ENCODE data around the gene TIE1. TPM values are rescaled to one million over a fixed set of nuclear protein-coding genes. Genes with fewer than 3 reads are reported as not detected.

The TIE1 gene
- total RNA-seq, 1 experiment from 2014 or later = 0.11 TPM

DNA sequence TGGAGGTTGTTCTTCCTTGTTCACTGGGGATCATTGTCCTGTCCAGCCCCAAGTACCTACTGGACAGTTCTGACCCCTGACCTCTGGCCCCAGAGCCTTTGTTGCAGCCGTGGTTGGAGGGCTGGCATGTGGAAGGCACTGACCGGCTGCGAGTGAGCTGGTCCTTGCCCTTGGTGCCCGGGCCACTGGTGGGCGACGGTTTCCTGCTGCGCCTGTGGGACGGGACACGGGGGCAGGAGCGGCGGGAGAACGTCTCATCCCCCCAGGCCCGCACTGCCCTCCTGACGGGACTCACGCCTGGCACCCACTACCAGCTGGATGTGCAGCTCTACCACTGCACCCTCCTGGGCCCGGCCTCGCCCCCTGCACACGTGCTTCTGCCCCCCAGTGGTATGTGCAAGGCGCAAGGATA is 11.4 kb downstream of the TIE1 start:
- DNase-seq (ENCODE audit: low read depth) = no peak

DNA sequence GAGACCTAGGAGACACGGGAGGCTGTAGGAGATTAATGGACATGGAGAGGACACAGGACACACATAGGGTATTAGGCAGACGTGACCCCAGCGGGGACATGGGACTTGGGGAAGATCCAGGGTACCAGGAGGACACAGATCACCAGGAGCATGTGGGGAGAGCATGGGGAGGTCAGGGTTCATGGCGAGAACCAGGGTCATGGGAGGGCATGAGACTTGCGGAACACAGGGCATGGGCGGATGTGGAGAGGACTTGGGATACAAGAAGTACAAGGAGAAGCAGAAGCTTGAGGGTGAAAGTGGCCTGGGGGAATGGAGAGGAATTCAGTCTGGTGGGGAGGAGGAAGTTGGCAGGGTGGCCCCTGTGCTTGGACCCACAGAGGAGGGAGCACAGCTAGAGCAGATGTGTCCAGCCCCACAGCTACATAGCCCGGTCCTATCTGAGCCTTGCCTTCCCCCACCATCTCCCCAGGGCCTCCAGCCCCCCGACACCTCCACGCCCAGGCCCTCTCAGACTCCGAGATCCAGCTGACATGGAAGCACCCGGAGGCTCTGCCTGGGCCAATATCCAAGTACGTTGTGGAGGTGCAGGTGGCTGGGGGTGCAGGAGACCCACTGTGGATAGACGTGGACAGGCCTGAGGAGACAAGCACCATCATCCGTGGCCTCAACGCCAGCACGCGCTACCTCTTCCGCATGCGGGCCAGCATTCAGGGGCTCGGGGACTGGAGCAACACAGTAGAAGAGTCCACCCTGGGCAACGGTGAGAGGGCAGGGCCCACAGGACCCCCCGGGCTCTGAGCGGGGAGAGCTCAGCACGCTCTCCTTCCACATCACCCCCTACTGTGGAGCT is 12.1 kb downstream of the TIE1 start:
- no peak for DNase-seq (ENCODE audit: low read depth)

DNA sequence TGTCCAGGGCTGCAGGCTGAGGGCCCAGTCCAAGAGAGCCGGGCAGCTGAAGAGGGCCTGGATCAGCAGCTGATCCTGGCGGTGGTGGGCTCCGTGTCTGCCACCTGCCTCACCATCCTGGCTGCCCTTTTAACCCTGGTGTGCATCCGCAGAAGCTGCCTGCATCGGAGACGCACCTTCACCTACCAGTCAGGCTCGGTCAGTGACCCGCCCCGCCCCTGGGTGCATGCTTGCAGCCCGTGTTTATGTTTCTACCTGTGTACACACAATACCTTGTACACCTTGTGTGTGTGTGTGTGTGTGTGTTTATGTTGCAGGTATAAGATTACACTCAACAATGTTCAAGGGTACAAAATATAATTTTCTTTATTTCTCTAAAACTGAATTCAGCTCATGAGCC is 13.0 kb downstream of the TIE1 start:
- no peak for DNase-seq (ENCODE audit: low read depth)

GRCh38 chr1:43314233-43314632 is 13.5 kb downstream of the TIE1 start:
- DNase-seq (ENCODE audit: low read depth) = no peak

DNA sequence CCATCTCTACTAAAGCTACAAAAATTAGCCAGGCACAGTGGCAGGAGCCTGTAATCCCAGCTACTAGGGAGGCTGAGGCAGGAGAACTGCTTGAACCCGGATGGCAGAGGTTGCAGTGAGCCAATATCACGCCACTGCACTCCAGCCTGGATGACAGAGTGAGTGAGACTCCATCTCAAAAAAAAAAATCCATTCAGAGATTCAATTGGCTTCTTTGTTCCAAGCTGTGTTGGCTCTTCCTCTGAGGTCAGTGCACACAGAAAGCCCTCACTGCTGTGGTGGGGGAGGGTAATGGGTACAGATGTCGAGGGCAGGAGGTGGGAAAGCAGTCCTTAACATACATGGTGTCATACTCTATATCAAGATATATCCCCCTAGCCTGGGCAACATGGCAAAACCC is 14.7 kb downstream of the TIE1 start:
- DNase-seq (ENCODE audit: low read depth) = no peak

DNA sequence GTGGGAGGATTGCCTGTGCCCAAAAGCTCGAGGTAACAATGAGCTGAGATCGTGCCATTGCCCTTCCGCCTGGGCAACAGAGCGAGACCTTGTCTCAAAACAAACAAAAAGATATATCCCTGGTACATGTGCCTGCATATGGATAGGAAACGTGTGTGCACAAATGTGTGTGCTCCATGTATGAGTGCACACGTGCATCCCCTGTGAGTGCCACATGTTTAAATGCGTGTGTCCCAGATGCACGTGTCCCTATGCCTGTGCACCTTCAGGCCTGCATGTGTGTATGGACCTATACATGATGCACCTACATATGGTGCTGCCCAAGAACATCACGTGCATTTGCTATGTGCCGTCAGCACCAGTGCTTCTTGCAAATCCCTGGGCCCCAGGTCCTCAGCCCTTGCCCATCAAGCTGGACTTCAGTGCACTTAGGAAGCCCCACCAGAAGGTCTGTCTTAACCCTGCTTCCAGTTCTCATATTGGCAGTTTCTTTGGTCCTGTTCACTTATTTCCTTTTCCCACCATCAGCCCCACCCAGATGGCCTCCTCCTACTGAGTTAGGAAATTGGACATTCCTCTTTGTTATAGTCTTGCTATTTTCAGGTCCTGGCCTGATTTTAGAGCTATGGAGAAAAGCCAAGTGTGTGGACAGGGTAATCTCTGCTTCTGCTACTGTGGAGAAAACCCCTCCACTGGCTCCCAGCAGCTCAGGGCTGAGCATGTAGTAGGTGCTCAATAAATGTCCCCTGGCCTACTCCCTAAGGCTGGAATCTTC is 15.4 kb downstream of the TIE1 start:
- no peak for DNase-seq (ENCODE audit: low read depth)

- DNase-seq (ENCODE audit: low read depth) = no peak
Measured at GRCh38 chr1:43316738-43317520, 16.1 kb downstream of the TIE1 start.

DNA sequence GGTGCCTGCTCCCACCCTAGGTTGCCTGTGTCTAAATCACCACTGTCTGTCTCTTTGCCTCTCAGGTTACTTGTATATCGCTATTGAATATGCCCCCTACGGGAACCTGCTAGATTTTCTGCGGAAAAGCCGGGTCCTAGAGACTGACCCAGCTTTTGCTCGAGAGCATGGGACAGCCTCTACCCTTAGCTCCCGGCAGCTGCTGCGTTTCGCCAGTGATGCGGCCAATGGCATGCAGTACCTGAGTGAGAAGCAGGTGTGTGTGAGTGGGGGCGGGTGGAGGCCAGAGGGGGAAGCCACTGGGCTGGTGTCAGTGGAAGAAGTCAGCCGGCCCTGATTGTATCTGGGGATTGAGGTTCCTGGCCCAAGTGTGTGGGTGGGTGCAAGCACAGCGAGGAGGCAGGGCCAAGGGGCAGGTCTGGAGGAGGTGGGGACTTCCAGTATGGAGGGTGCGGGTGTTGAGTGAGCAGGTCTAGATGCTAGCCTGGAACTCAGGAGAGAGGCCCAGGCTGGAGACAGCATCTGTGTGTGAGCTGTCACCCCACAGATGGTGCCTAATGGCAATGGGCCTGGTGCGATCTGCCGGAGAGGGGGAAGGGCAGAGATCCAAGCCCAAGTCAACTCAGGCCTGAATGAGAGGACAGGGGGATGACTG is 17.2 kb downstream of the TIE1 start:
- no peak for DNase-seq (ENCODE audit: low read depth)

DNA sequence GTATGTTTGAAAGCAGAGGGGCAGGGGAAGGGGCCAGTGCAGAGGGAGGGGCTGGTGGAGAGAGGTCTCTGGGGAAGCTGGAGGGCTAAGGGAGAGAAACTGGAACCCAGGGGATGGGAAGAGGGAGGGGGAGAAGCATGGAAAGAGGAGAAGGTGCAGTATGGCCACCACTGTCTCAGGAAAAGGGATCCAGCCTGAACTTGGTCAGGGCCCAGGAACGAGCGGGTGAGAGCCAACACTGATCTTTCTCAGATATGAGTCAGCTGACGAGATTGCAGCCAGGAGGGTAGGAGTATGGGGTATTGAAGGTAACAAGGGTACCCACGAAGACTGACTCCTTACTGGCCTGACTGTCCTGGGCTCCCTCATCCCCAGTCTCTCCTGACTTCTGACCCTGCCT is 18.0 kb downstream of the TIE1 start:
- DNase-seq (ENCODE audit: low read depth) = no peak

GRCh38 chr1:43319288-43319687 is 18.5 kb downstream of the TIE1 start:
- DNase-seq (ENCODE audit: low read depth) = no peak

DNA sequence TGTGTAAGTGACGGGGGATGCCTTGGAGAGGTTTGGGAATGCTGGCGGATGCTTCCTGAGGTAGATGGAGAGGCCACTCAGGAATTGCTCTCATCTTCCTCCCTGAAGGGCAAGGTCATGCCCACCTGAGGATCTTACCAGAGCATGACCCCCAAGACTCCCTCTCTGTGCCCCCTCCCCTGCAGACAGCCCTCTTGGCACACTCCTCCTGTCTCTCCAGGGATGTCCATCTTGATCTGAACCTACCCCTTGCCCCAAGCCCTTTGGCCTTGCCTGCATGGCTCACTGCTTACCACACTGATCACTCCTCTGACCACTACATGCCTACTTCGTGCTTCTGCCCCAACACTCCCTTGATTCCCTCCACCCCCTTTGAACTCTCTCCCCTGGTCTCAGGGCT is 19.0 kb downstream of the TIE1 start:
- no peak for DNase-seq (ENCODE audit: low read depth)

DNA sequence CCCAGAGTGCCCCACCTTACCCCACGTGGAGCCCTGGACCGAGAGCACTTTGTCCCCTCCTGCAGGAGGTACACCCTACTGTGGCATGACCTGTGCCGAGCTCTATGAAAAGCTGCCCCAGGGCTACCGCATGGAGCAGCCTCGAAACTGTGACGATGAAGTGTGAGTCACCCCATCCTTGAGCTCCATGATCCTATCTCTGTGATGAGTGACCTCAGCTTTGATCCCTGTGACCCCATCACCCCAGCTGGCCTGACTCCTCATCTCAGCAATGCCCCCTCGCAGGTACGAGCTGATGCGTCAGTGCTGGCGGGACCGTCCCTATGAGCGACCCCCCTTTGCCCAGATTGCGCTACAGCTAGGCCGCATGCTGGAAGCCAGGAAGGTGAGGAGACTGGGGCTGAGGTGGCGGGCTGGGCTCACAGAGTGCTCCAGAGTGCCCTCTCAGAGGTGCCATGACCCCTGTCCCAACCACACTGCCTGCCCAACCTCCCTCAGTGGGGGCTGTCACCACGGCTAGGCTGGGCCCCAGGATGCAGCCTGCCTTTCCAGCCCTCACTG is 20.6 kb downstream of the TIE1 start:
- DNase-seq (ENCODE audit: low read depth) = no peak

DNA sequence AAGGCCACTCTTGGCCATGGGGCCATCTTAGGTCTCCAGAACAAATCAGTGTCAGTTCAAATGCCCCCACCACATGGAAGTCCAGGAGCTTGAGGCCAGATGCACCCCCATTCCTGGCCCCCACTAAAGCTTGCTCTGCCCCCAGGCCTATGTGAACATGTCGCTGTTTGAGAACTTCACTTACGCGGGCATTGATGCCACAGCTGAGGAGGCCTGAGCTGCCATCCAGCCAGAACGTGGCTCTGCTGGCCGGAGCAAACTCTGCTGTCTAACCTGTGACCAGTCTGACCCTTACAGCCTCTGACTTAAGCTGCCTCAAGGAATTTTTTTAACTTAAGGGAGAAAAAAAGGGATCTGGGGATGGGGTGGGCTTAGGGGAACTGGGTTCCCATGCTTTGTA is 21.7 kb downstream of the TIE1 start:
- no peak for DNase-seq (ENCODE audit: low read depth)

- no peak for DNase-seq (ENCODE audit: low read depth)
Measured at GRCh38 chr1:43324810-43325209, 24.0 kb downstream of the TIE1 start.

DNA sequence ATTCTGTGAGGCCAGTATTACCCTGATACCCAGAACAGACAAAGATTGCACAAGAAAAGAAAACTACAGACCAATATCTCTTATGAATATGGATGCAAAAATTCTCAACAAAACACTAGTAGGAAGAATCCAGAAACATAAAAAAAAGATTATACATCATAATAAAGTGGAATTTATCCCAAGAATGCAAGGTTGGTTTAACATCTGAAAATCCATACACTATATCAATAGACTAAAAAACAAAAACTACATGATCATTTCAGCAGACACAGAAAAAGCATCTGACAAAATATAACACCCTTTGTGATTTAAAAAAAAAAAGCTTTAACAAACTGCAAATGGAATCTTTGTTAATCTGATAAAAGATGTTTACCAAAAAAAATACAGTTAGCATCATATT is 24.6 kb downstream of the TIE1 start:
- DNase-seq (ENCODE audit: low read depth) = no peak

DNA sequence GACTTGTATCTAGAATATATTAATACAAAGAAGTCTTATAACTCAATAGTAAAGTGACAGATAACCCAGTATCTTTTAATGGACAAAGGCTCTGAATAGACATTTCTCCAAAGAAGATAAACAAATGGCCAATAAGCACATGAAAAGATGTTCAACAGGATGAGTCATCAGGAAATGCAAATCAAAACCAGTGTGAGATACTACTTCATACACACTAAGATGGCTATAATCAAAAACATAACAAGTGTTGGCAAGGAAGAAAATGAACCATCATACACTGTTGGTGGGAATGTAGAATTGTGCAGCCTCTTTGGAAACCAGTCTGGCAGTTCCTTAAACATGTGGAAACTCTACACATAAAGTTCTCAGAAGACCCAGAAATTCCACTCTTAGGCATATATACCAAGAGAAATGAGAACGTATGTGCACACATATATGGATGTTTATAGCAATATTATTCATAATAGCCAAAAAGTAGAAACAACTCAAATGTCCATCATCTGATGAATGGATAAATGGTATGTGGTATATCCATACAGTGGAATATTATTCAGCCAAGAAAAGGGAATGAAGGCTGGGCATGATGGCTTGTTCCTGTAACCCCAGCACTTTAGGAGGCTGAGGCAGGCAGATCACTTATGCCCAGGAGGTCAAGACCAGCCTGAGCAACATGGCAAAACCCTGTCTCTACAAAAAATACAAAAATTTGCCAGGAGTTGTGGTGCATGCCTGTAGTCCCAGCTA is 26.9 kb downstream of the TIE1 start:
- DNase-seq (ENCODE audit: low read depth) = no peak

- DNase-seq (ENCODE audit: low read depth) = peak; percentile 84
Measured at GRCh38 chr1:43329995-43330751, 29.4 kb downstream of the TIE1 start.

DNA sequence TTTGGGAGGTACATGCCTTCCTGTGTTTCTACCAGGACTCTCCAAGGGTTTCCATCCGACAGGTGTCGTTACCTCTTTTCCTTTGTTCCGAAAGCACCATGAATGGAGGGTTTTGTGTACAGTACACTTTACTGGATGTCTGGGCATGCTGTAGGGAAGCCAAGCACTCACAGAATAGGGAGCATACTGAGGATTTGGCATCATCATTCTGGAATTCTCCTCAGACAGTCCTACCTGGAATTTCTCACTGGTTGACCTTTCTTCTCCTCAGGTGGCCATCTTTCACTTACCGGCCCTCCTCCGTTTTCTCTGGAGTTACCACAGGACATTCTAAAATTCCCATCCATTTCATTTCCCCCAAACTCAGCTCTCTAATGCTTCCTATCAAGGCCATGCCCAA is 30.9 kb downstream of the TIE1 start:
- DNase-seq (ENCODE audit: low read depth) = no peak

DNA sequence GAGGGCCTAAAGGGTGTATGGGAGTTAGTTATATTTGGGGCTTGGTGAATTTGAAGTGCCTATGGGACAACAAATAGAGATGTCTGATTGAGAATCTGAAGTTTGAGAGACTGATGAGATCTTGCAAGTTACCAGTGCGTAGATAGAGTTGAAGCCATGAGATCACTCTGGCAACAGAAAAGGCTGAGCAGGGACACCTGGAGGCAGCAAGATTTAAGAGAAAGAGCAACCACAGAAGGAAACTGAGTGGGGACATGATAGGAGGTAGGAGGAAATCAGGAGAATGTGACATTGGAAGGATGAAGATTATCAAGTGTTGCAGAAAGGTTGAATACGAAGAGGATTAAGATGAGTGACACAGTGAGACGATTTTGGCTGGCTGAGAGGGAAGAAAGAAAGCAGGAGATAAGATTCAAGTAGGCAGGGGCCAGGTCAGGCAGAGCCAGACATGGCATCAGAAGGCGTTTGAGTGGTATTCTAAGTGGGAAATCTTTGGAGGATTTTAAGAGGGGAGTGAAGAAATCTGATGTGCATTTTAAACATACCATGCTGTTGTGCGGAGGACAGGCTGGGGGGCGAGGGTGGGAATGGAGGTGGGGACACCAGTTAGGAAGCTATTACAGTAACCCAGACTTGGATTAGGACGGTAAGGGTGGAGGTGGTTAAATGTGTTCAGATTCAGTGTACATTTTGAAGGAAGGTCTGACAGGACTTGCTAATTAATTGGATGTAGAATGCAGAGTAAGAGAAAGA is 33.8 kb downstream of the TIE1 start:
- DNase-seq (ENCODE audit: low read depth) = no peak
